Endothelial cell of umbilical vein (primary cell): ENCODE results near the gene CGB3. TPM values are rescaled to one million over a fixed set of nuclear protein-coding genes. Genes with fewer than 3 reads are reported as not detected.

Experiments
- BruUV-seq: library from RNA; stranded (reverse); fragments of 400-500 nt; replicated peaks from 2 replicates; lab custom pipeline; 2021; lab: Mats Ljungman, UMichigan
- CTCF ChIA-PET: fragments of 300-600, 350-600 bp; sonication (Branson Sonifier 250); formaldehyde crosslinking; loops from one replicate; lab custom pipeline; 2021; ENCODE audit warnings: antibody characterized with exemption, inconsistent platforms; lab: Charles Lee
- POLR2A ChIA-PET: fragments of 300-600, 350-600 bp; sonication (Branson Sonifier 250); formaldehyde crosslinking; loops from one replicate; lab custom pipeline; 2021; ENCODE audit warnings: antibody characterized with exemption, inconsistent platforms; lab: Charles Lee
- DNase-seq: peaks from one replicate; pipeline ENCODE4 v3.0.0-alpha.2; 2011; ENCODE audit warnings: low read depth, low spot score
- FAIRE-seq: peaks from 2 replicates; lab custom pipeline; 2011; peaks lifted over from hg19 to GRCh38; lab: Jason Lieb, UNC
- H2AFZ ChIP-seq: 2 replicates; pipeline ENCODE4 v1.6.0; 2012; ENCODE audit warnings: low read depth, low read length, control low read depth, inconsistent platforms
- H3K27ac ChIP-seq: 2 replicates; pipeline ENCODE4 v1.5.1; 2011; ENCODE audit warnings: low read depth, mild to moderate bottlenecking, control low read depth, low read length, moderate library complexity; ENCODE audit not compliant: insufficient read depth
- H3K27me3 ChIP-seq, 2 experiments: 2 replicates each; pipeline versions ENCODE4 v1.6.0 to v1.6.1; 2011; ENCODE audit warnings: low read length in 2 of 2, mixed read lengths in 1 of 2; ENCODE audit not compliant: control insufficient read depth in 2 of 2, insufficient read depth in 2 of 2
- H3K36me3 ChIP-seq, 2 experiments: 2 replicates in 1 of 2; 3 replicates in 1 of 2; pipeline ENCODE4 v1.5.1; 2011; ENCODE audit warnings: low read length in 2 of 2, mild to moderate bottlenecking in 1 of 2, moderate library complexity in 1 of 2; ENCODE audit not compliant: control insufficient read depth in 2 of 2, insufficient read depth in 2 of 2; ENCODE audit errors: extremely low read depth in 1 of 2
- H3K4me1 ChIP-seq: 3 replicates; pipeline ENCODE4 v1.5.1; 2011; ENCODE audit warnings: mild to moderate bottlenecking, low read length; ENCODE audit not compliant: control insufficient read depth, insufficient read depth; ENCODE audit errors: extremely low read depth
- H3K4me2 ChIP-seq: 2 replicates; pipeline ENCODE4 v1.6.1; 2011; ENCODE audit warnings: low read length, control low read depth, mixed read lengths; ENCODE audit not compliant: insufficient read depth
- H3K4me3 ChIP-seq, 3 experiments: fragments of 200-600 bp in 1 of 3; sonication (generic), shearing (Covaris generic) in 1 of 3; replicated peaks in 1 of 3; 2 replicates each; pipeline ENCODE4 v1.5.1; 2011 to 2016; ENCODE audit warnings: control low read depth in 3 of 3, low read length in 3 of 3, mild to moderate bottlenecking in 2 of 3, inconsistent platforms in 1 of 3, low read depth in 1 of 3, moderate library complexity in 1 of 3; ENCODE audit not compliant: insufficient read depth in 1 of 3
- H3K79me2 ChIP-seq: 2 replicates; pipeline ENCODE4 v1.6.0; 2012; ENCODE audit warnings: low read length, inconsistent platforms; ENCODE audit not compliant: control insufficient read depth, insufficient read depth
- H3K9ac ChIP-seq: replicated peaks from 2 replicates; pipeline ENCODE3; 2011; ENCODE audit warnings: low read length, control low read depth; ENCODE audit not compliant: insufficient read depth; ENCODE audit errors: extremely low read depth
- H3K9me1 ChIP-seq: replicated peaks from 3 replicates; pipeline ENCODE4 v1.6.0; 2011; ENCODE audit warnings: mild to moderate bottlenecking, low read length; ENCODE audit not compliant: control insufficient read depth, insufficient read depth; ENCODE audit errors: extremely low read depth
- H3K9me3 ChIP-seq: replicated peaks from 2 replicates; pipeline ENCODE4 v1.5.1; 2012; ENCODE audit warnings: low read length, inconsistent platforms; ENCODE audit not compliant: control insufficient read depth, insufficient read depth
- H4K20me1 ChIP-seq: replicated peaks from 2 replicates; pipeline ENCODE3; 2011; ENCODE audit warnings: mild to moderate bottlenecking, low read length; ENCODE audit not compliant: control insufficient read depth, insufficient read depth; ENCODE audit errors: extremely low read depth
- CTCF ChIP-seq, 2 donors: IDR thresholded peaks; 1 replicate in 1 of 2; 2 replicates in 1 of 2; pipeline ENCODE4 v1.5.1; 2011; ENCODE audit warnings: low read length in 2 of 2, mild to moderate bottlenecking in 2 of 2, moderate library complexity in 2 of 2, control low read depth in 1 of 2, inconsistent platforms in 1 of 2, low read depth in 1 of 2; ENCODE audit not compliant: insufficient read depth in 1 of 2; ENCODE audit errors: extremely low read depth in 1 of 2
- JUN ChIP-seq: IDR thresholded peaks from 2 replicates; pipeline ENCODE4 v1.6.1; 2011; ENCODE audit warnings: borderline replicate concordance, low read depth; ENCODE audit not compliant: insufficient read length, insufficient read depth
- POLR2A ChIP-seq: IDR thresholded peaks from 2 replicates; pipeline ENCODE4 v1.6.1; 2012; ENCODE audit warnings: low read depth, mild to moderate bottlenecking, control low read depth, low read length
- dilution Hi-C: fragments of 300-500 bp; cut with MboI; formaldehyde crosslinking; loops from one replicate; pipeline ENCODE4 v1.15.0; 2019; ENCODE audit warnings: low sequenced_read_pairs; ENCODE audit not compliant: extremely low pct_ligation_motif_present
- intact Hi-C: fragments of 100-400 bp; cut with micrococcal nuclease; formaldehyde crosslinking; loops from one replicate; pipeline ENCODE4 v1.10.0; 2022
- polyA plus RNA-seq, 4 experiments: library from polyadenylated mRNA; depleted of rRNA in 3 of 4; stranded (reverse) in 3 of 4; unstranded in 1 of 4; fragments of >200 nt; gene quantifications; 2 replicates each; pipeline versions ENCODE4 v1.2.1 to v1.2.3, GENCODE V29; 2011 to 2012; ENCODE audit warnings: missing spikeins in 1 of 4
- total RNA-seq: library from RNA; stranded (reverse); gene quantifications from 2 replicates; pipeline ENCODE4 v1.2.3, GENCODE V29; 2021

CGB3 gene
- total and polyA plus RNA-seq, 2 donors (not counting 3 experiments of a cell fraction or from before 2014, with no cell fraction given): not detected

GRCh38 chr19:48999481-49000325, 24.4 kb downstream of the CGB3 start:
- Histone ChIP-seq H3K36me3 (peaks cover 4 to 7% of the 10 kb centered on the region in 2 experiments), H3K79me2 (peaks cover 29% of the 10 kb centered on the region), H2AFZ (no peak overlapping the region), H3K9ac (no peak overlapping the region), H4K20me1 (no peaks in the 10 kb centered on the region), H3K27ac (no peak overlapping the region), H3K9me1 (no peaks in the 10 kb centered on the region), H3K4me3 (no peak overlapping the region), H3K4me2 (no peak overlapping the region), H3K9me3 (no peaks in the 10 kb centered on the region), H3K4me1 (peaks cover under 1% of the 10 kb centered on the region), H3K27me3 (no peaks in the 10 kb centered on the region)
- dilution Hi-C loops (no loop called here), intact Hi-C loops (loop anchor here (1.0 to 10.0 kb wide), 4 partner anchors 75 to 365 kb away; partner anchors contain the start of genes DBP, HRC and TRPM4)
- ChIA-PET CTCF (interaction anchor here (0.6 to 2.2 kb wide), 37 partner anchors 11 to 256 kb away, joined by 3 to 59 read pairs (median 4); partner anchors contain the start of genes CGB7, LHB and NTF4), POLR2A (no interaction called here)
- DNase-seq: peak; percentile 64
- peak; percentile 75 to 85 for TF ChIP-seq CTCF (IDR thresholded peaks at IDR 0.05; ENCODE audit: extremely low read depth in 1 of 2, insufficient read depth in 1 of 2, low read depth in 1 of 2, low read length in 2 of 2)
- TF ChIP-seq POLR2A: no peak
- BruUV-seq: no TSS peak
- peak; percentile 87 for FAIRE-seq

GRCh38 chr19:48997972-48998371, 26.2 kb downstream of the CGB3 start:
- Histone ChIP-seq H3K9ac (no peak overlapping the region), H3K4me2 (no peak overlapping the region), H3K9me3 (no peaks in the 10 kb centered on the region), H3K4me1 (peaks cover 7% of the 10 kb centered on the region), H3K36me3 (peaks cover 0 to 2% of the 10 kb centered on the region in 2 experiments), H3K4me3 (no peak overlapping the region), H3K27ac (no peak overlapping the region), H3K9me1 (no peaks in the 10 kb centered on the region), H3K79me2 (peaks cover 39% of the 10 kb centered on the region), H3K27me3 (no peaks in the 10 kb centered on the region), H2AFZ (no peak overlapping the region), H4K20me1 (no peaks in the 10 kb centered on the region)
- TF ChIP-seq CTCF (IDR thresholded peaks at IDR 0.05; ENCODE audit: extremely low read depth in 1 of 2, insufficient read depth in 1 of 2, low read depth in 1 of 2, low read length in 2 of 2) (peak; percentile 64 to 69), JUN (no peak)
- ChIA-PET CTCF (interaction anchor here (0.6 to 2.3 kb wide), 14 partner anchors 10 to 227 kb away, joined by 3 to 12 read pairs (median 5); no protein-coding TSS in a partner anchor), POLR2A (interaction anchor here (1.0 kb wide), 1 partner anchor 33 kb away, joined by 3 read pairs; the partner anchor contains the start of gene FTL)
- FAIRE-seq (peak; percentile 37), DNase-seq (peak; percentile 47)
- BruUV-seq: no TSS peak
- intact Hi-C loops: loop anchor here (2.0 to 10.0 kb wide), 3 partner anchors 77 to 363 kb away; partner anchors contain the start of genes DBP, HRC and TRPM4
- dilution Hi-C loops: no loop called here
